ENCODE data around the gene TUT7. TPM values are rescaled to one million over a fixed set of nuclear protein-coding genes. Genes with fewer than 3 reads are reported as not detected.
"Not testable (repeated sequence)": the region's sequence is repeated elsewhere in the genome, so short reads cannot be mapped to it uniquely, and the experiment has no call there.

Gene TUT7
- total RNA-seq, 1 donor from 2014 or later: 28.5 TPM

DNA sequence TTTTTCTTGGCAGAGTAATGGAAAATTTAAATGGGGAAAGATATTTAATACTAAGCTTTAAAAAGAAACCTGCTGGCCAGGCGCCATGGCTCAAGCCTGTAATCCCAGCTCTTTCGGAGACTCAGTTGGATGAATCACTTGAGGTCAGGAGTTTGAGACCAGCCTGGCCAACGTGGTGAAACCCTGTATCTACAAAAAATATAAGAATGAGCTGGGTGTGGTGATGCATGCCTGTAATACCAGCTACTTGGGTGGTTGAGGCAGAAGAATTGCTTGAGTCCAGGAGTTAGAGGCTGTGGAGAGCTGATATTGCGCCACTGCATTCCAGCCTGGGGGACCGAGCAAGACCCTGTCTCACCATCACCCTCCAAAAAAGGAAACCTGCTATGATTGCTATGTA is 32.8 kb downstream of the TUT7 start:
- no peaks in the 10 kb centered on the region for H3F3A ChIP-seq (ENCODE audit: low read depth)
- H3K4me3 ChIP-seq: no peak overlapping the region
- H3K27ac ChIP-seq: no peak overlapping the region
- H3K27me3 ChIP-seq: no peaks in the 10 kb centered on the region
- H3K4me1 ChIP-seq: no peaks in the 10 kb centered on the region
- H3K36me3 Mint-ChIP-seq: peaks cover 31% of the 10 kb centered on the region
- H3K27me3 Mint-ChIP-seq (ENCODE audit: insufficient read depth, low read depth): no peaks in the 10 kb centered on the region
- H3K4me1 Mint-ChIP-seq: no peaks in the 10 kb centered on the region
- no peaks in the 10 kb centered on the region for H3K9me3 ChIP-seq (ENCODE audit: low read depth)
- no peak for DNase-seq (ENCODE audit: low spot score)
- no peak overlapping the region for H3K4me3 Mint-ChIP-seq
- no peak overlapping the region for H3K27ac Mint-ChIP-seq
- H3K9me3 Mint-ChIP-seq: no peaks in the 10 kb centered on the region
- H3K36me3 ChIP-seq: peaks cover 4% of the 10 kb centered on the region
- H3K9ac ChIP-seq: no peak overlapping the region
- no peaks in the 10 kb centered on the region for H4K20me1 ChIP-seq (ENCODE audit: low read depth)
- no peaks in the 10 kb centered on the region for H3K79me2 ChIP-seq (ENCODE audit: low read depth)
- TF ChIP-seq EZH2 (IDR thresholded peaks at IDR 0.05): no peak
- no peak for TF ChIP-seq EZH2phosphoT487 (IDR thresholded peaks at IDR 0.05)
- TF ChIP-seq CTCF (IDR thresholded peaks at IDR 0.05): no peak
- no peak overlapping the region for H3K4me2 ChIP-seq
- H2AFZ ChIP-seq (replicated peaks): no peak overlapping the region

GRCh38 chr9:86318187-86318586 is 36.0 kb downstream of the TUT7 start:
- Mint-ChIP-seq H3K9me3 (no peaks in the 10 kb centered on the region), H3K27ac (no peak overlapping the region), H3K4me1 (no peaks in the 10 kb centered on the region), H3K36me3 (peaks cover 38% of the 10 kb centered on the region), H3K27me3 (ENCODE audit: insufficient read depth, low read depth) (no peaks in the 10 kb centered on the region), H3K4me3 (no peak overlapping the region)
- no peaks in the 10 kb centered on the region for H3K36me3 ChIP-seq
- H3K9me3 ChIP-seq (ENCODE audit: low read depth): no peaks in the 10 kb centered on the region
- H2AFZ ChIP-seq (replicated peaks): no peak overlapping the region
- no peak overlapping the region for H3K4me2 ChIP-seq
- no peaks in the 10 kb centered on the region for H4K20me1 ChIP-seq (ENCODE audit: low read depth)
- DNase-seq (ENCODE audit: low spot score): no peak
- H3K27ac ChIP-seq: no peak overlapping the region
- H3K9ac ChIP-seq: no peak overlapping the region
- H3K27me3 ChIP-seq: no peaks in the 10 kb centered on the region
- H3K4me1 ChIP-seq: no peaks in the 10 kb centered on the region
- TF ChIP-seq EZH2 (IDR thresholded peaks at IDR 0.05) (no peak), CTCF (IDR thresholded peaks at IDR 0.05) (no peak), EZH2phosphoT487 (IDR thresholded peaks at IDR 0.05) (no peak)
- no peaks in the 10 kb centered on the region for H3K79me2 ChIP-seq (ENCODE audit: low read depth)
- no peaks in the 10 kb centered on the region for H3F3A ChIP-seq (ENCODE audit: low read depth)
- H3K4me3 ChIP-seq: no peak overlapping the region

DNA sequence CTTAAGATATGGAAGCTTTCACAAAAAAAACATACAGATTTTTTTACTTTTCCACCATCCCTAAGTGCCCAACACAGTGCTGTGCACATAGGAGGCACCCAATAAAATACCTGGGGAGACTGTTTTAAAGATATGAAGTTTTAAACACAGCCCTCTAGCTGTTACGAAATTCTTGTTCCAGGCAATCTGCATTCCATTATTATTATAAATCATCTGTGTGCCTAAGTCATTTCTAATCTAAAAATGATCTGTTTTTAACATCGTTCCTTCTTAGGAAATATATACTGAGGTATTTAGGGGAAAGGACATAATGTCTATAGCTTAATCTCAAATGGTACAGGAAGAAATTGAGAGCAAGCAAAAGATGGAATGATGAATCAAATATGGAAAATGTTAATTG is 39.1 kb downstream of the TUT7 start:
- Histone ChIP-seq H4K20me1 (ENCODE audit: low read depth) (no peaks in the 10 kb centered on the region), H3K4me1 (no peaks in the 10 kb centered on the region), H3K4me2 (no peak overlapping the region), H3F3A (ENCODE audit: low read depth) (no peaks in the 10 kb centered on the region), H2AFZ (replicated peaks) (no peak overlapping the region), H3K36me3 (peaks cover 3% of the 10 kb centered on the region), H3K79me2 (ENCODE audit: low read depth) (no peaks in the 10 kb centered on the region), H3K4me3 (no peak overlapping the region), H3K9me3 (ENCODE audit: low read depth) (no peaks in the 10 kb centered on the region), H3K9ac (no peak overlapping the region), H3K27ac (no peak overlapping the region), H3K27me3 (no peaks in the 10 kb centered on the region)
- Mint-ChIP-seq H3K4me3 (no peak overlapping the region), H3K9me3 (peaks cover 4% of the 10 kb centered on the region), H3K27ac (no peak overlapping the region), H3K4me1 (no peaks in the 10 kb centered on the region), H3K36me3 (peaks cover 32% of the 10 kb centered on the region), H3K27me3 (ENCODE audit: insufficient read depth, low read depth) (no peaks in the 10 kb centered on the region)
- TF ChIP-seq CTCF (IDR thresholded peaks at IDR 0.05) (no peak), EZH2phosphoT487 (IDR thresholded peaks at IDR 0.05) (no peak), EZH2 (IDR thresholded peaks at IDR 0.05) (no peak)
- no peak for DNase-seq (ENCODE audit: low spot score)

- not testable (repeated sequence) for H3K4me3 ChIP-seq; H3K27me3 Mint-ChIP-seq (ENCODE audit: insufficient read depth, low read depth); H3K4me1 ChIP-seq; H3F3A ChIP-seq (ENCODE audit: low read depth); H3K4me1 Mint-ChIP-seq; H3K27ac ChIP-seq; H3K9ac ChIP-seq; H3K27me3 ChIP-seq; H3K27ac Mint-ChIP-seq; H3K9me3 ChIP-seq (ENCODE audit: low read depth); H4K20me1 ChIP-seq (ENCODE audit: low read depth); H3K9me3 Mint-ChIP-seq; H2AFZ ChIP-seq (replicated peaks); DNase-seq (ENCODE audit: low spot score); H3K79me2 ChIP-seq (ENCODE audit: low read depth); H3K4me2 ChIP-seq; H3K4me3 Mint-ChIP-seq
- H3K36me3 ChIP-seq: peaks cover 24% of the 10 kb centered on the region
- peaks cover 44% of the 10 kb centered on the region for H3K36me3 Mint-ChIP-seq
Measured at GRCh38 chr9:86312959-86313358, 41.3 kb downstream of the TUT7 start.
